ENCODE measurements around the gene NAGS. TPM values are rescaled to one million over a fixed set of nuclear protein-coding genes. Genes with fewer than 3 reads are reported as not detected.

The NAGS gene
- total and polyA plus RNA-seq, 2 donors (not counting 1 experiment from before 2014, with no cell fraction given): 0.66 to 2.2 TPM

DNA sequence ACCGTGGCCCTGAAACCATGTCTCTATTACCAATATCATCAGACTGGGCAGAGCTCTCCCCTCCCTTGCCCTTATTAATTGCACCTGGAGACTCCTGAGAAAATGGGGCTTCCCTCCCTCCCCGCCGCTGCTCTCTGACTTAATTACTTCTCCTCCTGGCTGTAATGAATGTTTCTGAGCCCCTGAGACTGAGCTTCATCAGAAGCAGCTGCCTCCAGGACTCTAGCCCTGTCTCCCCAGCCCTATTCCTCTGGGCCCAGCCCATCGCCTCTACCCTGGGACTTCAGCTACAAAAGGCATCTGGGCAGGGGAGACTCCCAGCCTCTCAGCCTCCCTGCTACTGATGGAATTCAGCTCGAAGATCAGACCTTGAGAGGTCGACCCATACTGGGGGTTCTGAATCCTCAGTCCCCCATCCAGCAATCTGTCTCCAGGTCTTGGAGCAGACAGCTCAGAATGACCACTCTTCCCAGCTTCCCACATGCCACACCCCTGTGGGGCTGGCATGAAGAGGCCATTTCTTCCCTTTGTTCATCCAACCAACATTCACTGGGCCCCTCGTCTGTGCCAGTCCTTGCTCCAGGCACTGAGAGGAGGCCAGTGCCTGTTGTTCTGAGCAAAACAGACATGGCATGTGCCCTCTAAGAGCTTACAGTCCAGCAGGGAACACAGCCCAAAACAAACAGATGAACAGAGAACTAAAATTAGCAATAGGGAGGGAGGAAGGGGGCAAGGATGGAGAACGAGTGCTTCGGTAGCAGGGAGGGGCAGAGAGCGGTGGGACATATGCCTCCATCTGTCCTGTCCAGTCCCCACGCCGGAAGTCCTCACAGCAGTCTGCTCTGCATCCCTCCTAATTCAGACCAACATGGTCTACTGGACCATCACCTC, 17.0 kb upstream of the NAGS start:
- Histone ChIP-seq H3K4me3 (ENCODE audit: control extremely low read depth in 1 of 5, extremely low read depth in 1 of 5, insufficient read depth in 1 of 5, low read depth in 2 of 5, low read length in 4 of 5) (no peak overlapping the region), H3K27ac (ENCODE audit: low read length in 2 of 2) (no peak overlapping the region), H3K79me2 (ENCODE audit: control insufficient read depth, insufficient read depth, low read length) (no peaks in the 10 kb centered on the region), H2AFZ (ENCODE audit: insufficient read depth, low read depth, low read length, poor library complexity, severe bottlenecking) (no peak overlapping the region), H3K27me3 (replicated peaks in 1 of 4; ENCODE audit: control extremely low read depth in 1 of 4, control insufficient read depth in 3 of 4, insufficient read depth in 4 of 4, low read length in 3 of 4) (peaks cover 0 to 36% (median 21%) of the 10 kb centered on the region in 4 experiments), H3K4me2 (replicated peaks; ENCODE audit: low read depth, low read length, poor library complexity, severe bottlenecking) (no peak overlapping the region), H3K9me3 (ENCODE audit: control extremely low read depth in 1 of 3, control insufficient read depth in 2 of 3, insufficient read depth in 1 of 3, low read length in 2 of 3) (peaks cover 0 to 5% (median 0%) of the 10 kb centered on the region in 3 donors), H3K9ac (ENCODE audit: low read length) (no peak overlapping the region), H3K36me3 (replicated peaks in 1 of 2; ENCODE audit: control extremely low read depth in 1 of 2, control insufficient read depth in 1 of 2, extremely low read depth in 1 of 2, insufficient read depth in 2 of 2, low read length in 1 of 2) (no peaks in the 10 kb centered on the region), H4K20me1 (ENCODE audit: control insufficient read depth, insufficient read depth, low read length, poor library complexity, severe bottlenecking) (no peaks in the 10 kb centered on the region), H3K4me1 (ENCODE audit: control insufficient read depth in 2 of 2, insufficient read depth in 2 of 2, low read length in 2 of 2) (peaks cover 10 to 11% of the 10 kb centered on the region in 2 donors)
- intact Hi-C loops (cut with micrococcal nuclease): no loop called here
- Mint-ChIP-seq H3K27me3 (peaks cover 44% of the 10 kb centered on the region), H3K9me3 (ENCODE audit: insufficient read depth) (no peaks in the 10 kb centered on the region), H3K4me1 (peaks cover 2% of the 10 kb centered on the region), H3K27ac (no peak overlapping the region), H3K4me3 (no peak overlapping the region)
- ATAC-seq (ENCODE audit: low read depth): no peak
- DNase-seq: no peak
- WGBS (ENCODE audit: insufficient coverage): 83% methylated on average over 9 of the region's 12 CpGs
- POLR2A ChIA-PET: no interaction called here
- TF ChIP-seq, protein P1, sequence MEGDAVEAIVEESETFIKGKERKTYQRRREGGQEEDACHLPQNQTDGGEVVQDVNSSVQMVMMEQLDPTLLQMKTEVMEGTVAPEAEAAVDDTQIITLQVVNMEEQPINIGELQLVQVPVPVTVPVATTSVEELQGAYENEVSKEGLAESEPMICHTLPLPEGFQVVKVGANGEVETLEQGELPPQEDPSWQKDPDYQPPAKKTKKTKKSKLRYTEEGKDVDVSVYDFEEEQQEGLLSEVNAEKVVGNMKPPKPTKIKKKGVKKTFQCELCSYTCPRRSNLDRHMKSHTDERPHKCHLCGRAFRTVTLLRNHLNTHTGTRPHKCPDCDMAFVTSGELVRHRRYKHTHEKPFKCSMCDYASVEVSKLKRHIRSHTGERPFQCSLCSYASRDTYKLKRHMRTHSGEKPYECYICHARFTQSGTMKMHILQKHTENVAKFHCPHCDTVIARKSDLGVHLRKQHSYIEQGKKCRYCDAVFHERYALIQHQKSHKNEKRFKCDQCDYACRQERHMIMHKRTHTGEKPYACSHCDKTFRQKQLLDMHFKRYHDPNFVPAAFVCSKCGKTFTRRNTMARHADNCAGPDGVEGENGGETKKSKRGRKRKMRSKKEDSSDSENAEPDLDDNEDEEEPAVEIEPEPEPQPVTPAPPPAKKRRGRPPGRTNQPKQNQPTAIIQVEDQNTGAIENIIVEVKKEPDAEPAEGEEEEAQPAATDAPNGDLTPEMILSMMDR (IDR thresholded peaks at IDR 0.05): no peak
- TF ChIP-seq EZH2 (IDR thresholded peaks at IDR 0.05; ENCODE audit: borderline replicate concordance, insufficient read depth, low read depth, low read length, poor library complexity, severe bottlenecking): no peak
- CTCF ChIA-PET: interaction anchor here (1.5 kb wide), 1 partner anchor 44 kb away, joined by 8 read pairs; no protein-coding TSS in a partner anchor

DNA sequence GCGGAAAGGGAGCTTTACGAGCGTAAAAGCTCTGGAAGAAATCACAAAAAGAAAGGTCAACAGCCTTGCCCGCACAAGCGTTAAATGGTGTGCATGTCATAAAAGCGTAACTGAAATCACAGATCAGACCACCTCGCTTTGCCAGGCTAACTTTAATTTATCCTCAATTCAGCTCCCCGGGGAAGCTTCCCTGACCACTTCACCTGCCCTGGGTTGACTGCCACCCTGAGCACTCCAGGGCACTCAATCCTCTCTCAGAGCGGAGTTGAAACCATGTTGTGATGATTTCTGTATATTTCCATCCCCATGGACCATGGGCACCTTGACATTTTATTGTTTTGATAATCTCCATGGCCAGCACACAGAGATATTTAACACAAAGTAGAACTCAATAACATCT, 16.1 kb upstream of the NAGS start:
- ChIA-PET POLR2A (no interaction called here), CTCF (no interaction called here)
- H3K27ac ChIP-seq (ENCODE audit: low read length in 2 of 2): no peak overlapping the region
- no peak overlapping the region for H2AFZ ChIP-seq (ENCODE audit: insufficient read depth, low read depth, low read length, poor library complexity, severe bottlenecking)
- Mint-ChIP-seq H3K4me1 (peaks cover 2% of the 10 kb centered on the region), H3K27me3 (peaks cover 39% of the 10 kb centered on the region), H3K27ac (no peak overlapping the region), H3K9me3 (ENCODE audit: insufficient read depth) (no peaks in the 10 kb centered on the region), H3K4me3 (no peak overlapping the region)
- no peak overlapping the region for H3K4me2 ChIP-seq (replicated peaks; ENCODE audit: low read depth, low read length, poor library complexity, severe bottlenecking)
- no peak overlapping the region for H3K9ac ChIP-seq (ENCODE audit: low read length)
- ATAC-seq (ENCODE audit: low read depth) (no peak), DNase-seq (no peak)
- H3K4me1 ChIP-seq (ENCODE audit: control insufficient read depth in 2 of 2, insufficient read depth in 2 of 2, low read length in 2 of 2): peaks cover 8 to 9% of the 10 kb centered on the region in 2 donors
- H3K27me3 ChIP-seq (replicated peaks in 1 of 4; ENCODE audit: control extremely low read depth in 1 of 4, control insufficient read depth in 3 of 4, insufficient read depth in 4 of 4, low read length in 3 of 4): peaks cover 0 to 28% (median 15%) of the 10 kb centered on the region in 4 experiments
- no peak for TF ChIP-seq EZH2 (IDR thresholded peaks at IDR 0.05; ENCODE audit: borderline replicate concordance, insufficient read depth, low read depth, low read length, poor library complexity, severe bottlenecking)
- TF ChIP-seq, protein P1 (IDR thresholded peaks at IDR 0.05): no peak
- H3K4me3 ChIP-seq (ENCODE audit: control extremely low read depth in 1 of 5, extremely low read depth in 1 of 5, insufficient read depth in 1 of 5, low read depth in 2 of 5, low read length in 4 of 5): no peak overlapping the region
- H3K9me3 ChIP-seq (ENCODE audit: control extremely low read depth in 1 of 3, control insufficient read depth in 2 of 3, insufficient read depth in 1 of 3, low read length in 2 of 3): peaks cover 0 to 3% (median 0%) of the 10 kb centered on the region in 3 donors
- no peaks in the 10 kb centered on the region for H4K20me1 ChIP-seq (ENCODE audit: control insufficient read depth, insufficient read depth, low read length, poor library complexity, severe bottlenecking)
- no peaks in the 10 kb centered on the region for H3K36me3 ChIP-seq (replicated peaks in 1 of 2; ENCODE audit: control extremely low read depth in 1 of 2, control insufficient read depth in 1 of 2, extremely low read depth in 1 of 2, insufficient read depth in 2 of 2, low read length in 1 of 2)
- intact Hi-C loops (cut with micrococcal nuclease): no loop called here
- 97% methylated on average over 8 of the region's 9 CpGs for WGBS (ENCODE audit: insufficient coverage)
- no peaks in the 10 kb centered on the region for H3K79me2 ChIP-seq (ENCODE audit: control insufficient read depth, insufficient read depth, low read length)

Measured in B cell (primary cell).